GM12878 (cell line): ENCODE measurements around the gene ACTL6B. TPM values are rescaled to one million over a fixed set of nuclear protein-coding genes. Genes with fewer than 3 reads are reported as not detected.

Experiments
- ATAC-seq: fragments of 200-7000 bp; cut with Tn5 transposase; 3 replicates; pipeline ENCODE4 v1.9.1; 2020; ENCODE audit warnings: mild to moderate bottlenecking, moderate library complexity
- BruUV-seq: library from RNA; stranded (reverse); fragments of 400-500 nt; replicated peaks from 2 replicates; lab custom pipeline; 2021; lab: Mats Ljungman, UMichigan
- CTCF ChIA-PET: fragments of 300-600 bp; sonication (Branson Sonifier 250); formaldehyde crosslinking; extraction: SDS; loops from one replicate; lab custom pipeline; 2021; ENCODE audit warnings: inconsistent platforms; lab: Yijun Ruan, JAX
- POLR2A ChIA-PET: fragments of 350-600 bp; formaldehyde crosslinking; extraction: SDS; loops from one replicate; lab custom pipeline; 2021; ENCODE audit warnings: inconsistent platforms; lab: Charles Lee
- RAD21 ChIA-PET: fragments of 300-600 bp; sonication (Branson Sonifier 250); formaldehyde crosslinking; loops from one replicate; lab custom pipeline; 2023; ENCODE audit warnings: antibody characterized with exemption; ENCODE audit not compliant: unreplicated experiment; lab: Charles Lee
- SMC1A ChIA-PET: fragments of 300-600 bp; sonication (Branson Sonifier 250); formaldehyde crosslinking; loops from one replicate; lab custom pipeline; 2023; ENCODE audit not compliant: unreplicated experiment, uncharacterized antibody; lab: Charles Lee
- DNase-seq: peaks from one replicate; pipeline ENCODE4 v3.0.0-alpha.2; 2011; ENCODE audit warnings: low read depth, low spot score
- FAIRE-seq: peaks from 3 replicates; lab custom pipeline; 2011; peaks lifted over from hg19 to GRCh38; lab: Jason Lieb, UNC
- H2AFZ ChIP-seq: 2 replicates; pipeline ENCODE4 v1.6.0; 2011; ENCODE audit warnings: low read depth, low read length, control low read depth; ENCODE audit not compliant: control insufficient read depth
- H3K27ac ChIP-seq: 2 replicates; pipeline ENCODE4 v1.5.1; 2011; ENCODE audit warnings: control low read depth; ENCODE audit not compliant: control insufficient read depth, insufficient read depth
- H3K27me3 ChIP-seq, 2 experiments: replicated peaks in 1 of 2; 2 replicates each; pipeline versions ENCODE4 v1.6.0 to v1.6.1; 2011; ENCODE audit warnings: low read length in 1 of 2; ENCODE audit not compliant: control insufficient read depth in 2 of 2, insufficient read depth in 2 of 2
- H3K36me3 ChIP-seq, 2 experiments: 2 replicates each; pipeline ENCODE4 v1.5.1; 2011; ENCODE audit warnings: low read length in 1 of 2; ENCODE audit not compliant: control insufficient read depth in 2 of 2, insufficient read depth in 2 of 2
- H3K4me1 ChIP-seq: 2 replicates; pipeline ENCODE4 v1.6.1; 2011; ENCODE audit warnings: mild to moderate bottlenecking, low read length, moderate library complexity, mixed read lengths; ENCODE audit not compliant: control insufficient read depth, insufficient read depth
- H3K4me2 ChIP-seq: 2 replicates; pipeline ENCODE4 v1.6.0; 2011; ENCODE audit warnings: control low read depth; ENCODE audit not compliant: control insufficient read depth, insufficient read depth
- H3K4me3 ChIP-seq: fragments of 200-600 bp; sonication (generic); 2 replicates; pipeline ENCODE4 v1.5.1; 2016
- H3K79me2 ChIP-seq: 2 replicates; pipeline ENCODE4 v1.6.0; 2011; ENCODE audit warnings: low read length; ENCODE audit not compliant: control insufficient read depth, insufficient read depth
- H3K9ac ChIP-seq: 2 replicates; pipeline ENCODE4 v1.8.0; 2011; ENCODE audit warnings: low read length, control low read depth, mixed read lengths; ENCODE audit not compliant: control insufficient read depth, insufficient read depth
- H3K9me3 ChIP-seq: replicated peaks from 3 replicates; pipeline ENCODE4 v1.5.1; 2011; ENCODE audit warnings: mild to moderate bottlenecking, low read length; ENCODE audit not compliant: control insufficient read depth, insufficient read depth
- H4K20me1 ChIP-seq: 2 replicates; pipeline ENCODE4 v1.6.0; 2011; ENCODE audit not compliant: control insufficient read depth, insufficient read depth
- ASH2L ChIP-seq: fragments of 300-600, 200-600 bp; sonication (generic); IDR thresholded peaks from 2 replicates; pipeline ENCODE4 v1.6.1; 2017; ENCODE audit warnings: low read depth, mild to moderate bottlenecking, borderline replicate concordance
- BMI1 ChIP-seq: fragments of 450-650 bp; IDR thresholded peaks from 2 replicates; pipeline ENCODE4 v1.6.1; 2016; ENCODE audit warnings: mild to moderate bottlenecking, moderate library complexity, borderline replicate concordance
- CBFB ChIP-seq: IDR thresholded peaks from 2 replicates; pipeline ENCODE4 v1.6.1; 2016; ENCODE audit warnings: antibody characterized with exemption, low read depth
- CEBPB ChIP-seq, 2 experiments: fragments of 150-350 bp in 1 of 2; IDR thresholded peaks; 2 replicates each; pipeline ENCODE4 v1.6.1; 2012 to 2014; ENCODE audit warnings: low read depth in 2 of 2, low read length in 2 of 2, borderline replicate concordance in 1 of 2, inconsistent platforms in 1 of 2
- ELK1 ChIP-seq: IDR thresholded peaks from 2 replicates; pipeline ENCODE4 v1.6.1; 2012; ENCODE audit warnings: low read depth, low read length, improper control_type of control experiment
- GATAD2B ChIP-seq: fragments of 450-650 bp; conservative IDR thresholded peaks from 2 replicates; pipeline ENCODE4 v1.6.1; 2017; ENCODE audit warnings: low read depth, mild to moderate bottlenecking, moderate library complexity
- HDAC6 ChIP-seq: fragments of 200-600 bp; sonication (generic); IDR thresholded peaks from one replicate; pipeline ENCODE4 v1.8.0; 2017; ENCODE audit warnings: antibody characterized with exemption; ENCODE audit not compliant: unreplicated experiment
- HDGF ChIP-seq: fragments of 450-650 bp; IDR thresholded peaks from 2 replicates; pipeline ENCODE4 v1.6.1; 2016; ENCODE audit warnings: antibody characterized with exemption
- MTA2 ChIP-seq: fragments of 450-650 bp; IDR thresholded peaks from 2 replicates; pipeline ENCODE4 v1.6.1; 2016; ENCODE audit warnings: low read depth, mild to moderate bottlenecking, moderate library complexity
- MXI1 ChIP-seq: fragments of 150-350 bp; IDR thresholded peaks from 2 replicates; pipeline ENCODE4 v1.6.1; 2011; ENCODE audit warnings: low read depth, mild to moderate bottlenecking, inconsistent platforms, low read length, improper control_type of control experiment
- PAX5 ChIP-seq: IDR thresholded peaks from 2 replicates; pipeline ENCODE4 v1.6.1; 2011; ENCODE audit warnings: low read depth, low read length, borderline replicate concordance
- PBX3 ChIP-seq: IDR thresholded peaks from 2 replicates; pipeline ENCODE4 v1.6.1; 2011; ENCODE audit warnings: mild to moderate bottlenecking, low read depth, low read length, moderate library complexity; ENCODE audit not compliant: insufficient replicate concordance
- TCF12 ChIP-seq: IDR thresholded peaks from 2 replicates; pipeline ENCODE4 v1.6.1; 2011; ENCODE audit warnings: low read depth, mild to moderate bottlenecking, low read length
- TCF7 ChIP-seq: IDR thresholded peaks from 2 replicates; pipeline ENCODE4 v1.6.1; 2014; ENCODE audit warnings: antibody characterized with exemption, borderline replicate concordance
- USF1 ChIP-seq: IDR thresholded peaks from 2 replicates; pipeline ENCODE4 v1.6.1; 2011; ENCODE audit warnings: borderline replicate concordance, low read depth, mild to moderate bottlenecking, moderate library complexity, mixed read lengths, low read length; ENCODE audit not compliant: insufficient read depth; ENCODE audit errors: extremely low read length
- ZNF687 ChIP-seq: fragments of 450-650 bp; IDR thresholded peaks from 2 replicates; pipeline ENCODE4 v1.6.1; 2017; ENCODE audit warnings: mild to moderate bottlenecking, moderate library complexity
- ZZZ3 ChIP-seq: IDR thresholded peaks from 2 replicates; pipeline ENCODE4 v1.6.1; 2011; ENCODE audit warnings: low read depth; ENCODE audit not compliant: control insufficient read depth, insufficient read length
- WGBS: methylation state at CpG from one replicate; pipeline ENCODE4 v1.1.6; 2016; ENCODE audit warnings: low lambda C conversion rate; ENCODE audit not compliant: insufficient replicate concordance, insufficient coverage; ENCODE audit errors: missing lambda C conversion rate; 5-methylcytosine and 5-hydroxymethylcytosine counted together
- in situ Hi-C: fragments of 300-500 bp; cut with MboI; formaldehyde crosslinking; loops from 9 replicates; pipeline ENCODE4 v1.14.3; 2018; ENCODE audit warnings: mixed read lengths
- intact Hi-C: fragments of 100-400 bp; cut with micrococcal nuclease; formaldehyde crosslinking; loops from one replicate; pipeline ENCODE4 v1.14.2; 2022; ENCODE audit not compliant: unreplicated experiment
- polyA plus RNA-seq, 11 experiments: library from polyadenylated mRNA; depleted of rRNA in 4 of 11; unstranded in 6 of 11; stranded (reverse) in 5 of 11; fragments of >200 nt; fragmentation: Nextera tagmentation in 4 of 11; fragmentation: Illumina TruSeq in 1 of 11; extraction: Ambion mirVana in 4 of 11; extraction: Trizol in 1 of 11; gene quantifications; 1 replicate in 1 of 11; 2 replicates in 10 of 11; pipeline versions ENCODE4 v1.2.1 to v1.2.3, GENCODE V29; 2011 to 2016; ENCODE audit warnings: inconsistent platforms in 2 of 11, missing spikeins in 2 of 11, low read depth in 1 of 11
- total RNA-seq, 4 experiments: library from RNA; depleted of rRNA in 3 of 4; stranded (reverse); fragments of >200 nt in 3 of 4; fragmentation: Illumina TruSeq in 1 of 4; extraction: Trizol in 1 of 4; gene quantifications; 2 replicates each; pipeline versions ENCODE4 v1.2.1 to v1.2.3, GENCODE V29; 2013 to 2021

Gene ACTL6B
- total and polyA plus RNA-seq, 10 of the 15 experiments (the other 5 are each of a cell fraction or from before 2014, with no cell fraction given) = not detected

- TF ChIP-seq TCF7 = no peak
Measured at GRCh38 chr7:100620804-100621203, 35.4 kb downstream of the ACTL6B start (continued).

- FAIRE-seq = no peak
- POLR2A ChIA-PET = interaction anchor here (0.5 kb wide), 1 partner anchor 382 kb away, joined by 4 read pairs; no protein-coding TSS in a partner anchor
- Histone ChIP-seq H3K4me3 (no peak overlapping the region), H3K79me2 (no peaks in the 10 kb centered on the region), H3K9ac (no peak overlapping the region), H3K9me3 (no peaks in the 10 kb centered on the region), H3K27me3 (no peaks in the 10 kb centered on the region), H4K20me1 (no peaks in the 10 kb centered on the region), H3K4me1 (no peaks in the 10 kb centered on the region), H3K27ac (no peak overlapping the region), H3K4me2 (no peak overlapping the region), H3K36me3 (no peaks in the 10 kb centered on the region), H2AFZ (no peak overlapping the region)
- SMC1A ChIA-PET = no interaction called here
- no peak for ATAC-seq
- RAD21 ChIA-PET = no interaction called here
- intact Hi-C loops = no loop called here
- CTCF ChIA-PET = no interaction called here
- 79% methylated on average over 6 of the region's 6 CpGs for WGBS
- no peak for DNase-seq
- in situ Hi-C loops = no loop called here
- no TSS peak for BruUV-seq
- TF ChIP-seq TCF12 = no peak
- no peak for TF ChIP-seq ZNF687
- no peak for TF ChIP-seq PAX5
- TF ChIP-seq CEBPB (IDR thresholded peaks at IDR 0.05; ENCODE audit: borderline replicate concordance in 1 of 2, low read depth in 2 of 2, low read length in 2 of 2) = no peak
- TF ChIP-seq MTA2 = no peak
- no peak for TF ChIP-seq HDGF
- no peak for TF ChIP-seq ELK1
- TF ChIP-seq BMI1 = no peak
- TF ChIP-seq PBX3 = no peak
- TF ChIP-seq CBFB = no peak
- TF ChIP-seq HDAC6 = no peak
- TF ChIP-seq ZZZ3 = no peak
- TF ChIP-seq ASH2L = no peak
- no peak for TF ChIP-seq GATAD2B
- no peak for TF ChIP-seq MXI1
- TF ChIP-seq USF1 = no peak
Measured at GRCh38 chr7:100620239-100620638, 36.0 kb downstream of the ACTL6B start.
